ENCODE results near the gene EFNB3. TPM values are rescaled to one million over a fixed set of nuclear protein-coding genes. Genes with fewer than 3 reads are reported as not detected.

EFNB3 gene
- total and polyA plus RNA-seq, 10 of the 15 experiments (the other 5 are each of a cell fraction or from before 2014, with no cell fraction given) = 0.01 to 0.13 (median 0.04) TPM; not detected in 5

- TF ChIP-seq CTCF (IDR thresholded peaks at IDR 0.05 in 2 of 3, conservative IDR thresholded peaks at IDR 0.05 in 1 of 3; ENCODE audit: control insufficient read depth in 2 of 3, extremely low read depth in 1 of 3, insufficient read depth in 1 of 3, low read depth in 3 of 3, low read length in 3 of 3) (no peak), ZNF274 (IDR thresholded peaks at IDR 0.05; ENCODE audit: insufficient read depth, insufficient read length) (no peak), IKZF2 (IDR thresholded peaks at IDR 0.05) (peak in 1 of 2 experiments; percentile 11; a peak in 1 of 4 replicates), HDGF (IDR thresholded peaks at IDR 0.05) (no peak), TAF1 (IDR thresholded peaks at IDR 0.05; ENCODE audit: borderline replicate concordance, low read depth, low read length) (peak; percentile 97), TARDBP (IDR thresholded peaks at IDR 0.05; ENCODE audit: borderline replicate concordance) (peak; percentile 80; the same call in 1 of the 2 replicates), IKZF1 (conservative IDR thresholded peaks at IDR 0.05) (peak; percentile 37), YY1 (IDR thresholded peaks at IDR 0.05; ENCODE audit: low read depth, low read length) (peak; percentile 100), POLR2A (IDR thresholded peaks at IDR 0.05; ENCODE audit: low read depth, low read length) (peak; percentile 100), ASH2L (IDR thresholded peaks at IDR 0.05; ENCODE audit: borderline replicate concordance, low read depth) (no peak), RAD51 (IDR thresholded peaks at IDR 0.05) (peak; percentile 62), MYC (IDR thresholded peaks at IDR 0.05; ENCODE audit: insufficient read depth, insufficient read length, insufficient replicate concordance, low read length, severe bottlenecking) (peak; percentile 86), PML (IDR thresholded peaks at IDR 0.05; ENCODE audit: low read length) (peak; percentile 83), EED (IDR thresholded peaks at IDR 0.05; ENCODE audit: low read depth) (no peak), SIX5 (IDR thresholded peaks at IDR 0.05; ENCODE audit: low read depth, low read length, severe bottlenecking) (peak; percentile 85), ATF7 (IDR thresholded peaks at IDR 0.05; ENCODE audit: low read depth) (0 out of 2 replicates have a peak, but pooled peaks have one; percentile 18), ZNF207 (IDR thresholded peaks at IDR 0.05; ENCODE audit: borderline replicate concordance) (peak; percentile 67; the same call in 1 of the 2 replicates), RUNX3 (IDR thresholded peaks at IDR 0.05; ENCODE audit: low read length) (peak; percentile 37; the same call in 1 of the 2 replicates), POLR2AphosphoS5 (IDR thresholded peaks at IDR 0.05; ENCODE audit: low read length) (peak; percentile 99), BCL3 (IDR thresholded peaks at IDR 0.05; ENCODE audit: borderline replicate concordance, insufficient read depth, low read depth, low read length, poor library complexity, severe bottlenecking) (peak; percentile 63), CEBPB (IDR thresholded peaks at IDR 0.05; ENCODE audit: borderline replicate concordance in 1 of 2, low read depth in 2 of 2, low read length in 2 of 2) (no peak), MEF2A (IDR thresholded peaks at IDR 0.05; ENCODE audit: insufficient read depth, low read depth, low read length) (no peak), KDM1A (IDR thresholded peaks at IDR 0.05; ENCODE audit: borderline replicate concordance) (no peak), RELA (IDR thresholded peaks at IDR 0.05; ENCODE audit: borderline replicate concordance, partially characterized antibody) (peak; percentile 98), HSF1 (IDR thresholded peaks at IDR 0.05; ENCODE audit: low read depth, low read length) (no peak), SMARCA5 (IDR thresholded peaks at IDR 0.05) (no peak), LARP7 (IDR thresholded peaks at IDR 0.05) (no peak; the same call in 1 of the 2 replicates)
These were observed 17.7 kb upstream of the EFNB3 start, which contains the start of gene TP53 (continued) for GRCh38 chr17:7687072-7687907.
